ENCODE measurements around the gene MFF. TPM values are rescaled to one million over a fixed set of nuclear protein-coding genes. Genes with fewer than 3 reads are reported as not detected.
A peak's percentile ranks its signal among the peaks of the same experiment; 100 is the strongest.
"Not testable (repeated sequence)": the region's sequence is repeated elsewhere in the genome, so short reads cannot be mapped to it uniquely, and the experiment has no call there.

MFF gene
- total RNA-seq, 2 experiments from 2014 or later, result 69.7 to 72.5 TPM

DNA sequence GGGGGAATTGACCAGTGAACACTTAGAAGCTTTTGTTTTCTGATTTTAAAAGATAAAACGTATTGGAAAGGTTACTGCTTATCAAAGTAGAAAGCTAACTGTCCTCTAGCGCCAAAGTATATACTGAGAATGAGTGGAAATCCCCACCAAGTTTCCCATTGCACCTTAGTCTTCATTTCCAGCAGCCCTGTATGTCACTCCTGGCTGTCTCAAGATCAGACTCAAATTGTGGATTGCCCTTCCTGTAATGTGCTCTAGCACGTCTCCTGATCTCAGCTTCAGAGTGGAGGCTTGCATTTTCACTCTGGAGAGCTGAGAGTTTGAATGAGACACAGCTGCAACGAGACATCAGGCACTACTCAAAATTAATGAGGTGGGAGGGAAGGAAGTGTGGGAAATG, 26.6 kb downstream of the MFF start:
- DNase-seq, result peak; percentile 6
- Mint-ChIP-seq H3K36me3 (peaks cover 8% of the 10 kb centered on the region), H3K4me1 (peaks cover 15% of the 10 kb centered on the region), H3K27me3 (no peaks in the 10 kb centered on the region), H3K9me3 (no peaks in the 10 kb centered on the region), H3K4me3 (peak overlapping the region; percentile 5), H3K27ac (peak overlapping the region; percentile 69)

- no peak overlapping the region for H3K27ac Mint-ChIP-seq
- no peak for DNase-seq
- no peaks in the 10 kb centered on the region for H3K9me3 Mint-ChIP-seq
- no peaks in the 10 kb centered on the region for H3K27me3 Mint-ChIP-seq
- H3K4me1 Mint-ChIP-seq, result no peaks in the 10 kb centered on the region
- no peaks in the 10 kb centered on the region for H3K36me3 Mint-ChIP-seq
- no peak overlapping the region for H3K4me3 Mint-ChIP-seq
These were observed 35.3 kb downstream of the MFF start for GRCh38 chr2:227360351-227360750.

DNA sequence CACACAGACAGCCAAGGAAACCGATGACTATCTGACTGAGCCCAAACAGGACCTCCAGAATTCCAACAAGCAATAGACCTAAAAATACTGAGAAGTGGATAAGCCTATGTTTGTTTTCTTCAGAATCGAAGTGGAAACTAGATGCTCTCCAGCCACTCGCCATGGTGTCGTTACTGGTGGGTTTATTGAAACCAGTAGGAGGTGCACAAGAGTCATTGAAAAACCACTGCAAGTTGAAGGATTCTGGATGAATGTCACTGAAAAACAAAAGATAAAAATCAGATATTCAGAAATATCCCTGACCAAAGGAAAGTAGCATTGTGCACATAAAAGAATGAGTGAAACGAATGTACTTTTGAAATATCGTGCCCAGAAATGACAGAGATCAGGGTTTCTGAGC, 38.7 kb downstream of the MFF start:
- no peaks in the 10 kb centered on the region for H3K9me3 Mint-ChIP-seq
- peaks cover 5% of the 10 kb centered on the region for H3K4me1 Mint-ChIP-seq
- no peak overlapping the region for H3K27ac Mint-ChIP-seq
- DNase-seq, result no peak
- H3K36me3 Mint-ChIP-seq, result no peaks in the 10 kb centered on the region
- no peak overlapping the region for H3K4me3 Mint-ChIP-seq
- H3K27me3 Mint-ChIP-seq, result no peaks in the 10 kb centered on the region

DNA sequence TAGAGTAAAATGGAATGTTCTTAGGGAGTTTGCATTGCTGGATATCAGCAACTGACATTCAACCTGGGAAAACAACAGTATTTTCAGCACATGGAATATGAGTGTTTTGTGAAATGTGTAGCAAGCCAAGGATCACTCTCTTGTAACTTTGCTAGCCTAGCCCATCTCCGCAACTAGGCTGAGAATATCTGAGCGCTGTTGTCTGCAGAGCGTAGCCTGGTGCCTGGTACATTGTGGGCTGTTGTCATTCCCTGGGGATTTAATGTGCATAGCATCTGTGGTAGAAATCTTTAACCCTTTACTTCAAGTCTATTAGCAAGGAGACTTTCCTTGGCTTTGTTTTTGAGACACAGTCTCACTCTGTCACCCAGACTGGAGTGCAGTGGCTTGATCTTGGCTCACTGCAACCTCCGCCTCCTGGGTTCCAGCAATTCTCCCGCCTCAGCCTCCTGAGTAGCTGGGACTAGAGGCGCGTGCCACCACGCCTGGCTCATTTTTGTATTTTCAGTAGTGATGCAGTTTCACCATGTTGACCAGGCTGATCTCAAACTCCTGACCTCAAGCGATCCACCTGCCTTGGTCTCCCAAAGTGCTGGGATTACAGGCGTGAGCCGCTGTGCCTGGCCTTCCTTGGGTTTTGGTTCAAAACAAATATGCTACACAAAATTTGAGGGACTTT, 39.7 kb downstream of the MFF start:
- H3K4me3 Mint-ChIP-seq, H3K27me3 Mint-ChIP-seq, DNase-seq, H3K9me3 Mint-ChIP-seq, H3K4me1 Mint-ChIP-seq, H3K36me3 Mint-ChIP-seq, H3K27ac Mint-ChIP-seq: not testable (repeated sequence)

DNA sequence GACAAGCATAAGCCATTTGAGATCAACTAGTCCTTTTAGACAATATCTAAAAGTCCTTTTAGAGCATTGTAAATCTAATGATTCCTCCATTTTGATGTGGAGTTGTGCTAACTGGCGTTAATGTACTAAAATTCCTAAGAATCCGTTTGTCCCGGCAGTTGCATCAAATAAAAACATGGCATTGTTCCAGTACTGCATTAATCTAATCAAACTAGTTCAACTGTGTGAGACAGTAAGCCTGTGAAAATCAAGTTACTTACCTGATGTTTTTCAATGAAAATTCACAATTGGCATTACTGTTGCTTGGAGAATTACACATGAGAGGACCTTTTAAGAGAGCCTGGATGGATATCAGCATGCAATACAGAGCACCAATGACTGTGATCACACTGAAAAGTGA, 40.8 kb downstream of the MFF start:
- Mint-ChIP-seq H3K9me3 (no peaks in the 10 kb centered on the region), H3K4me3 (no peak overlapping the region), H3K36me3 (no peaks in the 10 kb centered on the region), H3K27ac (no peak overlapping the region), H3K4me1 (peaks cover 5% of the 10 kb centered on the region), H3K27me3 (no peaks in the 10 kb centered on the region)
- DNase-seq, result no peak

- Mint-ChIP-seq H3K27ac (no peak overlapping the region), H3K27me3 (no peaks in the 10 kb centered on the region), H3K4me3 (no peak overlapping the region), H3K4me1 (peaks cover 5% of the 10 kb centered on the region), H3K9me3 (no peaks in the 10 kb centered on the region), H3K36me3 (no peaks in the 10 kb centered on the region)
- no peak for DNase-seq
These were observed 41.8 kb downstream of the MFF start for GRCh38 chr2:227366769-227367426.

DNA sequence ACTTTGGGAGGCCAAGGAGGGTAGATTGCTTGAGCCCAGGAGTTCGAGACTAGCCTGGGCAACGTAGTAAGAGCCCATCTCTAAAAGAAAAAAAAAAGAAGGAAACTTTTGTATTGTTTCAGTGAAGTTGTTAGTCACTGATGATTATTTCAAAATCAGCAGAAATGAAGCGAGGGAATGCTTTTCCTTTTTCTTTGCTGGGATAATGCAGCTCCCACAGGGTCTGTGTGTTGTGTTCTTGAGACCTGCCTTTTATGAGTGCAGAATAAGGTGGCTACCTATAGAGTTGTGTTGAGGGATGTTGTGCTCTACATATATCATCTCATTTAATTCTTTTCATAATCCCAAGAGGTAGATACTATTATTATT, 42.4 kb downstream of the MFF start:
- H3K27me3 Mint-ChIP-seq, result no peaks in the 10 kb centered on the region
- DNase-seq, result no peak
- no peak overlapping the region for H3K4me3 Mint-ChIP-seq
- no peak overlapping the region for H3K27ac Mint-ChIP-seq
- H3K4me1 Mint-ChIP-seq, result peaks cover 5% of the 10 kb centered on the region
- no peaks in the 10 kb centered on the region for H3K36me3 Mint-ChIP-seq
- H3K9me3 Mint-ChIP-seq, result no peaks in the 10 kb centered on the region

DNA sequence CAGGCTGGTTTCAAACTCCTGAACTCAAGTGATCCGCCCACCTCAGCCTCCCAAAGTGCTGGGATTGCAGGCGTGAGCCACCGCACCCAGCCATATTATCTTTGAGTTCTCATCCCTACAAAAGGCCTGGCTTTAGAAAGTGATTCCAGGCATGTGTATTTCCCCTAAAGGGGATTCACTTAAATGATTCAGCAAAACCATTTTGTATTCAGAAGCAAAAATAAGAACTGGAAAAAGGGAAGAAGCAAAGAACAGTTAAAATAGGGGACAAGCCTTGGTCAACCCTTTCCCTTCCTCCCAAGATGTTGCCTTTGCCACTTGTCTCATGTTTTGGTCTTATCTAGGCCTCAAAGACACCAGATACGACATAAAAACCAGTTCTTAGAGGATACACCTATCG, 43.5 kb downstream of the MFF start:
- no peak for DNase-seq
- Mint-ChIP-seq H3K4me1 (peaks cover 9% of the 10 kb centered on the region), H3K9me3 (no peaks in the 10 kb centered on the region), H3K36me3 (no peaks in the 10 kb centered on the region), H3K27ac (no peak overlapping the region), H3K4me3 (no peak overlapping the region), H3K27me3 (no peaks in the 10 kb centered on the region)

GRCh38 chr2:227370092-227370491, 45.0 kb downstream of the MFF start:
- Mint-ChIP-seq H3K9me3 (no peaks in the 10 kb centered on the region), H3K36me3 (no peaks in the 10 kb centered on the region), H3K27ac (no peak overlapping the region), H3K4me3 (no peak overlapping the region), H3K27me3 (no peaks in the 10 kb centered on the region), H3K4me1 (peaks cover 14% of the 10 kb centered on the region)
- no peak for DNase-seq

DNA sequence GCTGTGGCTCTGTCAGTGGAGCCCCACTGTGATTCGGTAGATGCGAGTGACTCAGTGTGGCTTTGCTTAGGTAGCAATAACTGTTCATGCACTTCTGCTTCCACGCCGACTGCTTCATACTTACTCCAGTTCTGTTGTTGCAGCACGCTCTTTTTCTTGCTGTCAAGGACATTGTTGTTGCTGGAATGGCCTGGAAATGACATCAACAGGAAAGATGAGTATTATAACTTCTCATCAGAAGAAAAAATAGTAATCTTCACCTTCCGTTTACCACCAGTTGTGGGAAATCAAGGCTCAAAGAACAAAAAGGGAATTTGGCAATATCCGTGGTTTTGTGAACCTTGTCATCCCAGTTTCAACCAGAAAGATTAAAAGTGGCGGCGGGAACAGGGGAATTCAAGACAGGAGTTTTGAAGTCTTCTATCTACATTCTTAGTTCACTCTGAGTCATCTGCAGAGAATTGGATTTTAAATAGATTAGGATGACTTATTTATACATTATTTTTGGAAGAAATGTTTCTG, 45.8 kb downstream of the MFF start:
- DNase-seq, result no peak
- no peak overlapping the region for H3K27ac Mint-ChIP-seq
- no peak overlapping the region for H3K4me3 Mint-ChIP-seq

DNA sequence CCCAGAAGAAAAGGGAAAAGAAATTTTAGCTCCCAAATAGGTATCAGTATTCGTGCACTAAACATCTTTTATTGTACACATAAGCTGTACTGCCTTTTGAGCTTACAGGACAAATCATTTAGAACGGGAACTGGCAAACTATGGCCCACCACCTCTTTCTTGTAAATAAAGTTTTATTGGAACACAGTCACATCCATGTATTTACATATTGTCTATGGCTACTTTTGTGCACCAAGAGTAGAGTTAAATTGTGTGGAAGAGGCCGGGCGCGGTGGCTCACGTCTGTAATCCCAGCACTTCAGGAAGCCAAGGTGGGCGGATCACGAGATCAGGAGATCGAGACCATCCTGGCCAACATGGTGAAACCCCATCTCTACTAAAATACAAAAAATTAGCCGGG, 48.3 kb downstream of the MFF start:
- Mint-ChIP-seq H3K27me3 (no peaks in the 10 kb centered on the region), H3K9me3 (no peaks in the 10 kb centered on the region), H3K4me1 (peaks cover 10% of the 10 kb centered on the region), H3K27ac (no peak overlapping the region), H3K36me3 (no peaks in the 10 kb centered on the region), H3K4me3 (no peak overlapping the region)
- no peak for DNase-seq

More for the DNA sequence above, 45.8 kb downstream of the MFF start:
- peaks cover 14% of the 10 kb centered on the region for H3K4me1 Mint-ChIP-seq
- no peaks in the 10 kb centered on the region for H3K9me3 Mint-ChIP-seq
- no peaks in the 10 kb centered on the region for H3K36me3 Mint-ChIP-seq
- H3K27me3 Mint-ChIP-seq, result no peaks in the 10 kb centered on the region

- Mint-ChIP-seq H3K4me3 (no peak overlapping the region), H3K4me1 (peaks cover 10% of the 10 kb centered on the region), H3K9me3 (no peaks in the 10 kb centered on the region), H3K36me3 (no peaks in the 10 kb centered on the region), H3K27ac (peak overlapping the region; percentile 71), H3K27me3 (no peaks in the 10 kb centered on the region)
- peak; percentile 54 for DNase-seq
These were observed 49.1 kb downstream of the MFF start for GRCh38 chr2:227374158-227374557.

DNA sequence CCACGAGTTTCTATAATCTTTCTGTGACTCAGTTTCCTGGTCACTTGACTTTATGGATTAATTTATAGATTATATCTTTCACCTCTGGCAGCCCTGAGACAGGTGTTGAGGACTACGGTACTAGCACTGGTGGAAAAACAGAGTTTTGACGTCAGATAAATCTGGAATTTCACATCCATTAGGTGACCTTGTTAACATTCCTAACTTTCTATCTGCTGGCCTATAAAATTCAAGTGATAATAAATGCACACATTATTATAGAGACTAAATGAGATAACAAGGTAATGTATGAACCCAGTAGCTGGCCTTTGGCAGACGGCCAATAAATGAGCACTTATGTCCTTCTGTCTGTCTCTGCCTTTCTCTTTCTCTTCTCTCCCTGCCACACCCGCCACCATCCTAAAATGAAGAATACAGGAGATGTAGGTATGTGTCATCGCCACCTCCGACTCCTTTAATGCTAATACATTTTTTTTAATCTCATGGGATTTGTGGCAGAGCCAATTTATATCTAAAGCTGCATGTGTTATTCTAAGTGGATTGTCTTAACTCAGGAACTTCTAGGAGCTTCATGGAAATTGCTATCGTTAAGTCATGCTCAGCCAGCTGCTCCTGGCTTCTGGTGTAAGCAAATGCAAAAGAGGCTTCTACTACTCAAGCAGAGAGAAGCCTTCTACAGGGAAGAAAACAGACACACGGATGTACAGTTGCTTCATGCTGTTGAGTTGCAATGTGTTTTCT, 51.8 kb downstream of the MFF start:
- peaks cover under 1% of the 10 kb centered on the region for H3K36me3 Mint-ChIP-seq
- H3K27ac Mint-ChIP-seq, result no peak overlapping the region
- H3K4me3 Mint-ChIP-seq, result no peak overlapping the region
- peaks cover 10% of the 10 kb centered on the region for H3K4me1 Mint-ChIP-seq
- no peaks in the 10 kb centered on the region for H3K27me3 Mint-ChIP-seq
- H3K9me3 Mint-ChIP-seq, result peaks cover 6% of the 10 kb centered on the region
- DNase-seq, result no peak

DNA sequence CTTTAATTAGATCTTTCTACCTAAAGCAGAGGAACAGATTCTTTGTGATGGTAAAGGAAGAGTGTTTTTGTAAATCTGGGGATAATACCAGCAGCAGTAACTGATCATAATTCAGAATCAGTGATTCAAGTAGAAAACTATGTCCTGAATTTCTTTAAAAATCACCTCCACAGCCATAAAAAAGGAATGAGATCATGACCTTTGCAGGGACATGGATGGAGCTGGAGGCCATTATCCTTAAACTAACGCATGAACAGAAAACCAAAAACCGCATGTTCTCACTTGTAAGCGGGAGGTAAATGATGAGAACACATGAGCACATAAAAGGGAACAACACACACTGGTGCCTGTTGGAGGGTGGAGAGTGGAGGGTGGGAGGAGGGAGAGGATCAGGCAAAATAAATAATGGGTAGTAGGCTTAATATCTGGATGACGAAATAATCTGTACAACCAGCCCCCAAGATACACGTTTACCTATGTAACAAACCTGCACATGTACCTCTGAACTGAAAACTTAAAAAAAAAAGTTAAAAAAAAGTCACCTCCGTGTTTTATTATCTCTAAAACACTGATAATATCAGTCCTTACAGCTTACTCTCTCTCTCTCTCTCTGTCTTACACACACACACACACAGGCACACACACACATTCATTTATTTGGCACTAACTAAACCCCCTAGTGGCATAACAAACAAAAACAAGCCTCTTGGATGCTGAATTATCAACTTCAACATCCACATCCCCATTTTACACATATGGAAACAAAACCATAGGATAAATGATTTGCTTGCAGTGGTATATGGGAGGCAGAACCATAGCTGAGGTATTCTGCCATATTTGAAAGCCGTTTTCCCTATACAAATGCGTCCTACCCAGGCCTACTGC, 52.7 kb downstream of the MFF start:
- DNase-seq, result no peak
- Mint-ChIP-seq H3K27me3 (no peaks in the 10 kb centered on the region), H3K36me3 (peaks cover 5% of the 10 kb centered on the region), H3K4me3 (no peak overlapping the region), H3K4me1 (peaks cover 18% of the 10 kb centered on the region), H3K27ac (no peak overlapping the region), H3K9me3 (peaks cover 12% of the 10 kb centered on the region)

GRCh38 chr2:227378371-227378782, 53.3 kb downstream of the MFF start:
- H3K27me3 Mint-ChIP-seq, result no peaks in the 10 kb centered on the region
- H3K4me3 Mint-ChIP-seq, result no peak overlapping the region
- H3K36me3 Mint-ChIP-seq, result peaks cover 5% of the 10 kb centered on the region
- H3K27ac Mint-ChIP-seq, result no peak overlapping the region
- no peak for DNase-seq
- peaks cover 14% of the 10 kb centered on the region for H3K4me1 Mint-ChIP-seq
- H3K9me3 Mint-ChIP-seq, result peaks cover 12% of the 10 kb centered on the region

Measured in activated naive CD8-positive, alpha-beta T cell treated with anti-CD3 and anti-CD28 coated beads for 36 hours (primary cell).